Gastrocnemius medialis (tissue), 4 donors: ENCODE data around the gene TIMM17A.

ENCODE experiments used
- POLR2A ChIP-seq, 2 donors: fragments of 450-650 bp; IDR thresholded peaks; one replicate each; pipeline ENCODE4 v1.6.1; 2017; ENCODE audit warnings: antibody characterized with exemption in 2 of 2, mild to moderate bottlenecking in 2 of 2, moderate library complexity in 2 of 2
- TF ChIP-seq, protein P1 (sequence below), 5 experiments: fragments of 450-650 bp in 3 of 5; fragments of 200-600 bp in 2 of 5; sonication (generic) in 2 of 5; IDR thresholded peaks in 4 of 5; conservative IDR thresholded peaks in 1 of 5; 1 replicate in 4 of 5; 2 replicates in 1 of 5; pipeline ENCODE4 v1.5.1; 2016 to 2019; ENCODE audit warnings: antibody characterized with exemption in 5 of 5, mild to moderate bottlenecking in 3 of 5, moderate library complexity in 3 of 5

DNA sequence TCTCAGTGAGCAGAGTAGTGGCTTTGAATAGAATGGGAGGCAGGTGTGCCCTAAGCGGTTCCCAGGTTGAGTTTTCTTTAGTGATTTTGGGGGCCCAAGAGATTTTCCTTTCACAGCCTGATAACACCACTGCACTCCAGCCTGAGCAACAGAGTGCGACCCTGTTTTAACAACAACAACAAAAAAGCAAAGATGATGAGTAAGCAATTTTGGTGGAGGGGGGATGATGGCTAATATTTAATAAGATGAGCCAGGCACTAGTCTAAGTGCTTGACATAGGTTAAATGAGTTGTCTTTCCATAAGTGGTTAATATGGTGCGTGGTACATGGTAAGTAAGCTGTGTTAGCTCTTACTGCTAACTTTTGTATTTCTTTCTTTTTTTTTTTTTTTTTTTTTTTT is 29.1 kb downstream of the TIMM17A start:
- TF ChIP-seq, protein P1, sequence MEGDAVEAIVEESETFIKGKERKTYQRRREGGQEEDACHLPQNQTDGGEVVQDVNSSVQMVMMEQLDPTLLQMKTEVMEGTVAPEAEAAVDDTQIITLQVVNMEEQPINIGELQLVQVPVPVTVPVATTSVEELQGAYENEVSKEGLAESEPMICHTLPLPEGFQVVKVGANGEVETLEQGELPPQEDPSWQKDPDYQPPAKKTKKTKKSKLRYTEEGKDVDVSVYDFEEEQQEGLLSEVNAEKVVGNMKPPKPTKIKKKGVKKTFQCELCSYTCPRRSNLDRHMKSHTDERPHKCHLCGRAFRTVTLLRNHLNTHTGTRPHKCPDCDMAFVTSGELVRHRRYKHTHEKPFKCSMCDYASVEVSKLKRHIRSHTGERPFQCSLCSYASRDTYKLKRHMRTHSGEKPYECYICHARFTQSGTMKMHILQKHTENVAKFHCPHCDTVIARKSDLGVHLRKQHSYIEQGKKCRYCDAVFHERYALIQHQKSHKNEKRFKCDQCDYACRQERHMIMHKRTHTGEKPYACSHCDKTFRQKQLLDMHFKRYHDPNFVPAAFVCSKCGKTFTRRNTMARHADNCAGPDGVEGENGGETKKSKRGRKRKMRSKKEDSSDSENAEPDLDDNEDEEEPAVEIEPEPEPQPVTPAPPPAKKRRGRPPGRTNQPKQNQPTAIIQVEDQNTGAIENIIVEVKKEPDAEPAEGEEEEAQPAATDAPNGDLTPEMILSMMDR (IDR thresholded peaks at IDR 0.05 in 4 of 5, conservative IDR thresholded peaks at IDR 0.05 in 1 of 5): no peak
- no peak for TF ChIP-seq POLR2A (IDR thresholded peaks at IDR 0.05)
